SH-SY5Y (cell line): ENCODE results near the gene RSL1D1.

ENCODE experiments used
- GATA2 ChIP-seq: IDR thresholded peaks from 2 replicates; pipeline ENCODE4 v1.6.1; 2011; ENCODE audit warnings: mild to moderate bottlenecking, low read depth, low read length
- GATA3 ChIP-seq: IDR thresholded peaks from 2 replicates; pipeline ENCODE4 v1.6.1; 2011; ENCODE audit warnings: low read depth, mild to moderate bottlenecking, low read length, moderate library complexity

RSL1D1 gene

GRCh38 chr16:11794996-11795886 is 56.1 kb downstream of the RSL1D1 start:
- TF ChIP-seq GATA2 (no peak), GATA3 (no peak)

GRCh38 chr16:11794447-11794846 is 56.9 kb downstream of the RSL1D1 start:
- no peak for TF ChIP-seq GATA3
- no peak for TF ChIP-seq GATA2

- no peak for TF ChIP-seq GATA3
- no peak for TF ChIP-seq GATA2
These were observed 57.5 kb downstream of the RSL1D1 start for GRCh38 chr16:11793840-11794239.

- no peak for TF ChIP-seq GATA2
- no peak for TF ChIP-seq GATA3
These were observed 58.7 kb downstream of the RSL1D1 start for GRCh38 chr16:11792410-11793241.

- TF ChIP-seq GATA2, result no peak
- TF ChIP-seq GATA3, result no peak
These were observed 60.1 kb downstream of the RSL1D1 start for GRCh38 chr16:11791144-11791828.

GRCh38 chr16:11788914-11789313 is 62.4 kb downstream of the RSL1D1 start:
- no peak for TF ChIP-seq GATA2
- TF ChIP-seq GATA3, result no peak

GRCh38 chr16:11784038-11784369 is 67.3 kb downstream of the RSL1D1 start:
- no peak for TF ChIP-seq GATA3
- no peak for TF ChIP-seq GATA2
